Endothelial cell of umbilical vein (primary cell): Measurements from ENCODE around the gene FGF2. TPM values are rescaled to one million over a fixed set of nuclear protein-coding genes. Genes with fewer than 3 reads are reported as not detected.

Experiments
- BruUV-seq: library from RNA; stranded (reverse); fragments of 400-500 nt; replicated peaks from 2 replicates; lab custom pipeline; 2021; lab: Mats Ljungman, UMichigan
- CTCF ChIA-PET: fragments of 300-600, 350-600 bp; sonication (Branson Sonifier 250); formaldehyde crosslinking; loops from one replicate; lab custom pipeline; 2021; ENCODE audit warnings: antibody characterized with exemption, inconsistent platforms; lab: Charles Lee
- POLR2A ChIA-PET: fragments of 300-600, 350-600 bp; sonication (Branson Sonifier 250); formaldehyde crosslinking; loops from one replicate; lab custom pipeline; 2021; ENCODE audit warnings: antibody characterized with exemption, inconsistent platforms; lab: Charles Lee
- DNase-seq: peaks from one replicate; pipeline ENCODE4 v3.0.0-alpha.2; 2011; ENCODE audit warnings: low read depth, low spot score
- FAIRE-seq: peaks from 2 replicates; lab custom pipeline; 2011; peaks lifted over from hg19 to GRCh38; lab: Jason Lieb, UNC
- H2AFZ ChIP-seq: 2 replicates; pipeline ENCODE4 v1.6.0; 2012; ENCODE audit warnings: low read depth, low read length, control low read depth, inconsistent platforms
- H3K27ac ChIP-seq: 2 replicates; pipeline ENCODE4 v1.5.1; 2011; ENCODE audit warnings: low read depth, mild to moderate bottlenecking, control low read depth, low read length, moderate library complexity; ENCODE audit not compliant: insufficient read depth
- H3K27me3 ChIP-seq, 2 experiments: 2 replicates each; pipeline versions ENCODE4 v1.6.0 to v1.6.1; 2011; ENCODE audit warnings: low read length in 2 of 2, mixed read lengths in 1 of 2; ENCODE audit not compliant: control insufficient read depth in 2 of 2, insufficient read depth in 2 of 2
- H3K36me3 ChIP-seq, 2 experiments: 2 replicates in 1 of 2; 3 replicates in 1 of 2; pipeline ENCODE4 v1.5.1; 2011; ENCODE audit warnings: low read length in 2 of 2, mild to moderate bottlenecking in 1 of 2, moderate library complexity in 1 of 2; ENCODE audit not compliant: control insufficient read depth in 2 of 2, insufficient read depth in 2 of 2; ENCODE audit errors: extremely low read depth in 1 of 2
- H3K4me1 ChIP-seq: 3 replicates; pipeline ENCODE4 v1.5.1; 2011; ENCODE audit warnings: mild to moderate bottlenecking, low read length; ENCODE audit not compliant: control insufficient read depth, insufficient read depth; ENCODE audit errors: extremely low read depth
- H3K4me2 ChIP-seq: 2 replicates; pipeline ENCODE4 v1.6.1; 2011; ENCODE audit warnings: low read length, control low read depth, mixed read lengths; ENCODE audit not compliant: insufficient read depth
- H3K4me3 ChIP-seq, 3 experiments: fragments of 200-600 bp in 1 of 3; sonication (generic), shearing (Covaris generic) in 1 of 3; replicated peaks in 1 of 3; 2 replicates each; pipeline ENCODE4 v1.5.1; 2011 to 2016; ENCODE audit warnings: control low read depth in 3 of 3, low read length in 3 of 3, mild to moderate bottlenecking in 2 of 3, inconsistent platforms in 1 of 3, low read depth in 1 of 3, moderate library complexity in 1 of 3; ENCODE audit not compliant: insufficient read depth in 1 of 3
- H3K79me2 ChIP-seq: 2 replicates; pipeline ENCODE4 v1.6.0; 2012; ENCODE audit warnings: low read length, inconsistent platforms; ENCODE audit not compliant: control insufficient read depth, insufficient read depth
- H3K9ac ChIP-seq: replicated peaks from 2 replicates; pipeline ENCODE3; 2011; ENCODE audit warnings: low read length, control low read depth; ENCODE audit not compliant: insufficient read depth; ENCODE audit errors: extremely low read depth
- H3K9me1 ChIP-seq: replicated peaks from 3 replicates; pipeline ENCODE4 v1.6.0; 2011; ENCODE audit warnings: mild to moderate bottlenecking, low read length; ENCODE audit not compliant: control insufficient read depth, insufficient read depth; ENCODE audit errors: extremely low read depth
- H3K9me3 ChIP-seq: replicated peaks from 2 replicates; pipeline ENCODE4 v1.5.1; 2012; ENCODE audit warnings: low read length, inconsistent platforms; ENCODE audit not compliant: control insufficient read depth, insufficient read depth
- H4K20me1 ChIP-seq: replicated peaks from 2 replicates; pipeline ENCODE3; 2011; ENCODE audit warnings: mild to moderate bottlenecking, low read length; ENCODE audit not compliant: control insufficient read depth, insufficient read depth; ENCODE audit errors: extremely low read depth
- EZH2 ChIP-seq: IDR thresholded peaks from 2 replicates; pipeline ENCODE4 v1.6.1; 2012; ENCODE audit warnings: borderline replicate concordance, low read depth, mild to moderate bottlenecking, moderate library complexity, low read length, inconsistent platforms; ENCODE audit not compliant: severe bottlenecking
- FOS ChIP-seq: IDR thresholded peaks from 2 replicates; pipeline ENCODE4 v1.6.1; 2011; ENCODE audit warnings: mild to moderate bottlenecking, low read length, moderate library complexity, borderline replicate concordance; ENCODE audit not compliant: insufficient read depth
- JUN ChIP-seq: IDR thresholded peaks from 2 replicates; pipeline ENCODE4 v1.6.1; 2011; ENCODE audit warnings: borderline replicate concordance, low read depth; ENCODE audit not compliant: insufficient read length, insufficient read depth
- MYC ChIP-seq: IDR thresholded peaks from one replicate; pipeline ENCODE4 v1.6.1; 2011; ENCODE audit warnings: mild to moderate bottlenecking, low read depth, low read length
- POLR2A ChIP-seq: IDR thresholded peaks from 2 replicates; pipeline ENCODE4 v1.6.1; 2012; ENCODE audit warnings: low read depth, mild to moderate bottlenecking, control low read depth, low read length
- POLR2AphosphoS5 ChIP-seq: IDR thresholded peaks from 2 replicates; pipeline ENCODE4 v1.6.1; 2012; ENCODE audit warnings: low read depth, mild to moderate bottlenecking, control low read depth, low read length, moderate library complexity; ENCODE audit not compliant: insufficient read depth
- dilution Hi-C: fragments of 300-500 bp; cut with MboI; formaldehyde crosslinking; loops from one replicate; pipeline ENCODE4 v1.15.0; 2019; ENCODE audit warnings: low sequenced_read_pairs; ENCODE audit not compliant: extremely low pct_ligation_motif_present
- intact Hi-C: fragments of 100-400 bp; cut with micrococcal nuclease; formaldehyde crosslinking; loops from one replicate; pipeline ENCODE4 v1.10.0; 2022
- polyA plus RNA-seq, 4 experiments: library from polyadenylated mRNA; depleted of rRNA in 3 of 4; stranded (reverse) in 3 of 4; unstranded in 1 of 4; fragments of >200 nt; gene quantifications; 2 replicates each; pipeline versions ENCODE4 v1.2.1 to v1.2.3, GENCODE V29; 2011 to 2012; ENCODE audit warnings: missing spikeins in 1 of 4
- total RNA-seq: library from RNA; stranded (reverse); gene quantifications from 2 replicates; pipeline ENCODE4 v1.2.3, GENCODE V29; 2021

FGF2 gene
- total and polyA plus RNA-seq, 2 donors (not counting 3 experiments of a cell fraction or from before 2014, with no cell fraction given) = 4.6 to 23.9 TPM

DNA sequence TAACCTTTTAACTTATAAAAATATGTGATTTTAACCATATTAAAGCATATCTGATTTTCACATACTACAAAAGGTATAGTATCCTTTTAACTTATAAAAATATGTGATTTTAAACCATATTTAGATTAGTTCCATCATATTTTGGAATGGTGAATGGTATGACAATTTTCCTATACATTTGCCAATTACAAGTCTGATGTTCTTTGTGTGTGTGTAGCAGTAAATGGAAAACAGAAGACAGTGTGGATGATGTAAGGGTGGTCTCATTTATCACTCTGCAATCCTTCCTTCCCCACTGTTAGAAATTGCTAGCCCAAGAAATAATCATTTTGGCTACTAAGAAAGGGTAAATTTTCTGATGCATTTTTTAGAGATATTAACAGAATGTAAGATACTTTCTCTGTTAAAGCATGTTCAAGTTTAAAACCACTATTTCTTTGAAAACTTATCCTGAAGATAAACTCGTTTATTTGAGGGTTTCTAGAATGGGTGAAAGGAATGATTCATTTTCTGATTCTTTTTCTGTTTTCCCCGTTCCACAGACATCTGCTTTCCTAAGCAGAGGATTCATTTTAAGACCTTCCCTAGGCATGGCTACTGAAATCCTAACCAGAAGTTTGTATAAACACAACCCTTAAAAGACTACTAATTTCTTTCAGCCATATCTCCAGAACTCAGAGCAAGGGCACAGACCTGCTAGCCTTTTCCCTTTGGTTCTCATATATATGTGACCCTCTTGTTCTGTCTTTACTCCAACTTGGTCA lies 74.8 kb downstream of the FGF2 start:
- Histone ChIP-seq H3K36me3 (no peaks in the 10 kb centered on the region), H3K9me3 (no peaks in the 10 kb centered on the region), H3K9ac (no peak overlapping the region), H3K27me3 (no peaks in the 10 kb centered on the region), H3K4me3 (no peak overlapping the region), H3K4me2 (no peak overlapping the region), H3K9me1 (no peaks in the 10 kb centered on the region), H2AFZ (no peak overlapping the region), H3K79me2 (no peaks in the 10 kb centered on the region), H3K27ac (no peak overlapping the region), H3K4me1 (peaks cover 16% of the 10 kb centered on the region), H4K20me1 (no peaks in the 10 kb centered on the region)
- CTCF ChIA-PET = interaction anchor here (0.8 kb wide), 1 partner anchor 13 kb away, joined by 3 read pairs; no protein-coding TSS in a partner anchor
- POLR2A ChIA-PET = no interaction called here
- no TSS peak for BruUV-seq
- TF ChIP-seq POLR2A (no peak), FOS (no peak), JUN (no peak), POLR2AphosphoS5 (no peak)
- DNase-seq = no peak
- FAIRE-seq = no peak
- intact Hi-C loops (no loop called here), dilution Hi-C loops (loop anchor here (25.0 kb wide), 1 partner anchor 139 kb away; no protein-coding TSS in a partner anchor)

DNA sequence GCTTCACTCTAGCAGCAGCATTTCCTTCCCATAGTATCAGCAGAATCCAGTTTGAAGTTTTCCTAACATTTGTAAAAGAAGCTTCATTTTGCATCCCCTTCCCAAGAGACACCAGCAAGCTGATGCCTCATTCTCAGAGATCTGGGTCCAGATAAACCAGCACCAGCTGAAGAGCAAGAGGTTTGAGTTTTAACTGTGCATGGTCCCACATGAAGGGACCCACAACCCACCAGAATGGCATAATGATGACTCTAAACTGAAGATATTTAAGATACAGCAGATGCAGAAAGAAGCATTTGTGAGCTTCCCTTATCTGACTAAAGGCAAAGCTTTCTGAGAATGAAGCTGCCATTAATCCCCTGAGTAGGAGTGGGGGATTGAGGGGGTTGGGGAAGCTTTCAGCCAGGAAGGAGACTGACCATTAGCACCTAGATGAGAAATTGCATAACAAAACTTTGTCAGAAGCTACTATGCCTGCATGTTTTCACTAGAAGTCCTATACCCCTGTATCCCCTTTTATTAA lies 77.2 kb downstream of the FGF2 start:
- Histone ChIP-seq H3K9me1 (no peaks in the 10 kb centered on the region), H3K4me2 (no peak overlapping the region), H3K4me1 (peaks cover under 1% of the 10 kb centered on the region), H4K20me1 (no peaks in the 10 kb centered on the region), H2AFZ (no peak overlapping the region), H3K9ac (no peak overlapping the region), H3K9me3 (no peaks in the 10 kb centered on the region), H3K27ac (no peak overlapping the region), H3K27me3 (no peaks in the 10 kb centered on the region), H3K36me3 (no peaks in the 10 kb centered on the region), H3K4me3 (no peak overlapping the region), H3K79me2 (no peaks in the 10 kb centered on the region)
- DNase-seq = no peak
- POLR2A ChIA-PET = no interaction called here
- dilution Hi-C loops (loop anchor here (25.0 kb wide), 1 partner anchor 142 kb away; no protein-coding TSS in a partner anchor), intact Hi-C loops (no loop called here)
- CTCF ChIA-PET = interaction anchor here (0.5 to 2.9 kb wide), 11 partner anchors 8 to 802 kb away, joined by 3 to 26 read pairs (median 3); partner anchors contain the start of gene BBS12
- no peak for FAIRE-seq
- TF ChIP-seq JUN (no peak), MYC (no peak), EZH2 (no peak), FOS (no peak)
- BruUV-seq = no TSS peak
